ENCODE results near the gene IER5.
A peak's percentile ranks its signal among the peaks of the same experiment; 100 is the strongest.

Gene IER5

GRCh38 chr1:181135815-181136737 lies 47.6 kb downstream of the IER5 start:
- DNase-seq: peak; percentile 36

- DNase-seq: no peak
Observed at GRCh38 chr1:181136738-181137122, 48.2 kb downstream of the IER5 start.

- no peak for DNase-seq
Observed at GRCh38 chr1:181137217-181137743, 48.8 kb downstream of the IER5 start.

GRCh38 chr1:181139631-181140061 lies 51.1 kb downstream of the IER5 start:
- no peak for DNase-seq

DNA sequence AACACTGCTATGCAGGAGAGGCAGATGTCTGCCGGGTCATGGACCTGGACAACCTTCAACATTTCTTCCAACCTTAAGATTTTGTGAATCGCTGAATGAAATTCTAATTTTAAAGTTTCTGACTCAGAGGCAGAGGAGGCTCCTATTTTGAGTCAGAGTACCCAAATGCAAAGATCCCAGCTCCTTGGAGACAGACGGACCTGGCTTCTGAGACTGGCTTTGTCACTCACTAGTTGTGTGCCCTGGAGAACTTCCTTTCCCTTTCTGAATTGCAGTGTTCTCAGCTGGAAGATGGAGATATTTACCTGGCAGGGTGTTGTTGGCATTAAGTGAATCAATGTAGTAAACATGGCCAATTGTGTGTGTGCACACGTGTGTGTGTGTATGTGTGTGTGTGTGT lies 51.9 kb downstream of the IER5 start:
- DNase-seq: no peak

- no peak for DNase-seq
Observed at GRCh38 chr1:181140891-181141290, 52.4 kb downstream of the IER5 start.

GRCh38 chr1:181141431-181141910 lies 53.0 kb downstream of the IER5 start:
- DNase-seq: peak; percentile 41
